Nephron progenitor cell (in vitro differentiated cells): ENCODE results near the gene CT47C1.
"Not testable (repeated sequence)": the region's sequence is repeated elsewhere in the genome, so short reads cannot be mapped to it uniquely, and the experiment has no call there.

Source experiments
- DNase-seq: peaks from one replicate; pipeline ENCODE4 v3.0.0; 2021
- H3K27ac Mint-ChIP-seq: 2 replicates; pipeline ENCODE4 v1.8.0; 2021; ENCODE audit warnings: mild to moderate bottlenecking, moderate library complexity, mixed read lengths
- H3K27me3 Mint-ChIP-seq: 2 replicates; pipeline ENCODE4 v1.8.0; 2021; ENCODE audit warnings: mild to moderate bottlenecking, low read depth, mixed read lengths; ENCODE audit not compliant: poor library complexity
- H3K36me3 Mint-ChIP-seq: 2 replicates; pipeline ENCODE4 v1.8.0; 2021; ENCODE audit warnings: low read depth, mixed read lengths
- H3K4me1 Mint-ChIP-seq: 2 replicates; pipeline ENCODE4 v1.8.0; 2021; ENCODE audit warnings: mixed read lengths
- H3K4me3 Mint-ChIP-seq: 2 replicates; pipeline ENCODE4 v1.8.0; 2021; ENCODE audit warnings: mild to moderate bottlenecking, moderate library complexity, mixed read lengths
- H3K9me3 Mint-ChIP-seq: 2 replicates; pipeline ENCODE4 v1.8.0; 2021; ENCODE audit warnings: mild to moderate bottlenecking, moderate library complexity, mixed read lengths
- TF ChIP-seq, protein P1 (sequence below): fragments of 200-600 bp; sonication (generic); IDR thresholded peaks from 2 replicates; pipeline ENCODE4 v1.5.0; 2021; ENCODE audit warnings: antibody characterized with exemption

The CT47C1 gene

DNA sequence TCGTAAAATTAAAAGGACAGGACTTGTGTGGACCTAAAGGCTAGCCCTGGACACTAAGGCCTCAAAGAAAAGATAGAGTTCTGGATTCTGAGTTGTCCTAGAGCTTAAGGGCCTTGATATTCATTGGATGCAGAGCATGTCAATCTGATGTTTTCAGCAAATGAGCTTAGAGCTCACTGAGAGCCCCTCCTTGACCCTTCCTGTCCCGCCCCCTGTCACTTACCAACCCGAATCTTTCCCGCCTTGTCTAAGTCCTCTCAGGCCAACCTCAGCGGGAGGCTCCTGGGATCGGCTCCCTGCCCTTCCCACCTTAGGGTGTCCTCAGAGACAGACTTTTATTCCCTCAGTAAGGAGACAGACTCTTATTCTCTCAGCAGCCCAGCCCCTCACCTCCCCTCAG lies at the start of gene CT47C1:
TSS of gene CT47C1 (plus strand) at position 250 of the 400 bp plus-strand sequence. CDS start 233 bp downstream, outside the sequence.
- Mint-ChIP-seq H3K36me3 (no peaks in the 10 kb centered on the region), H3K27me3 (peaks cover 7% of the 10 kb centered on the region), H3K4me3 (no peak within 1 kb of the TSS), H3K4me1 (no peaks in the 10 kb centered on the region), H3K9me3 (peaks cover 30% of the 10 kb centered on the region), H3K27ac (no peak within 1 kb of the TSS)
- no peak for DNase-seq
- TF ChIP-seq, protein P1, sequence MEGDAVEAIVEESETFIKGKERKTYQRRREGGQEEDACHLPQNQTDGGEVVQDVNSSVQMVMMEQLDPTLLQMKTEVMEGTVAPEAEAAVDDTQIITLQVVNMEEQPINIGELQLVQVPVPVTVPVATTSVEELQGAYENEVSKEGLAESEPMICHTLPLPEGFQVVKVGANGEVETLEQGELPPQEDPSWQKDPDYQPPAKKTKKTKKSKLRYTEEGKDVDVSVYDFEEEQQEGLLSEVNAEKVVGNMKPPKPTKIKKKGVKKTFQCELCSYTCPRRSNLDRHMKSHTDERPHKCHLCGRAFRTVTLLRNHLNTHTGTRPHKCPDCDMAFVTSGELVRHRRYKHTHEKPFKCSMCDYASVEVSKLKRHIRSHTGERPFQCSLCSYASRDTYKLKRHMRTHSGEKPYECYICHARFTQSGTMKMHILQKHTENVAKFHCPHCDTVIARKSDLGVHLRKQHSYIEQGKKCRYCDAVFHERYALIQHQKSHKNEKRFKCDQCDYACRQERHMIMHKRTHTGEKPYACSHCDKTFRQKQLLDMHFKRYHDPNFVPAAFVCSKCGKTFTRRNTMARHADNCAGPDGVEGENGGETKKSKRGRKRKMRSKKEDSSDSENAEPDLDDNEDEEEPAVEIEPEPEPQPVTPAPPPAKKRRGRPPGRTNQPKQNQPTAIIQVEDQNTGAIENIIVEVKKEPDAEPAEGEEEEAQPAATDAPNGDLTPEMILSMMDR: no peak

DNA sequence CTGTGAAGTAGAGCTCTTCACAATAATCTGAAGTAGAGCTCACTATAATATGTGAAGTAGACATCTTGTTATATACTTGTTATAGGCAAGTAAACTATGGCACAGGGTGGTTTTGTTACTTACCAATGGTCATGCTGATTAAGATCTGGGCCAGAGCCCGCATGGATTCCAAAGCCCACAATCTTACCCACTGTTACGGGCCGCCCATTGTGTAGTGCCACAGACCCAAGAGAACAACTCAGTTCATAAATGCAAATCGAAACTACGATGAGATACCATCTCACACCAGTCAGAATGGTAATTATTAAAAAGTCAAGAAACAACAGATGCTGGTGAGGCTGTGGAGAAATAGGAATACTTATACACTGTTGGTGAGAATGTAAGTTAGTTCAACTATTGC lies 46.9 kb upstream of the CT47C1 start:
- no peaks in the 10 kb centered on the region for H3K36me3 Mint-ChIP-seq
- H3K4me1 Mint-ChIP-seq: no peaks in the 10 kb centered on the region
- peaks cover 54% of the 10 kb centered on the region for H3K9me3 Mint-ChIP-seq
- H3K27me3 Mint-ChIP-seq: no peaks in the 10 kb centered on the region
- DNase-seq: no peak
- TF ChIP-seq, protein P1: no peak
- no peak overlapping the region for H3K4me3 Mint-ChIP-seq
- H3K27ac Mint-ChIP-seq: no peak overlapping the region

DNA sequence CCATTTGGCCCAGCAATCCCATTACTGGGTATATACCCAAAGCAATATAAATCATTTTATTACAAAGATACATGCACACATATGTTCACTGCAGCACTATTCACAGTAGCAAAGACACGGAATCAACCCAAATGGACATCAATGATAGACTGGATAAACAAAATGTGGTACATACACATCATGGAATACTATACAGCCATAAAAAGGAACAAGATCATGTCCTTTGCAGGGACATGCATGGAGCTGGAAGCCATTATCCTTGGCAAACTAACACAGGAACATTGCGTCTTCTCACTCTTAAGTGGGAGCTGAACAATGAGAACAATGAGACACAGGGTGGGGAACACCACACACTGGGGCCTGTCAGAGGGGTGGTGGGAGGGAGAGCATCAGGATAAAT lies 46.4 kb upstream of the CT47C1 start:
- H3K4me1 Mint-ChIP-seq, H3K4me3 Mint-ChIP-seq, H3K27ac Mint-ChIP-seq, DNase-seq, H3K27me3 Mint-ChIP-seq, H3K36me3 Mint-ChIP-seq: not testable (repeated sequence)
- peaks cover 55% of the 10 kb centered on the region for H3K9me3 Mint-ChIP-seq

DNA sequence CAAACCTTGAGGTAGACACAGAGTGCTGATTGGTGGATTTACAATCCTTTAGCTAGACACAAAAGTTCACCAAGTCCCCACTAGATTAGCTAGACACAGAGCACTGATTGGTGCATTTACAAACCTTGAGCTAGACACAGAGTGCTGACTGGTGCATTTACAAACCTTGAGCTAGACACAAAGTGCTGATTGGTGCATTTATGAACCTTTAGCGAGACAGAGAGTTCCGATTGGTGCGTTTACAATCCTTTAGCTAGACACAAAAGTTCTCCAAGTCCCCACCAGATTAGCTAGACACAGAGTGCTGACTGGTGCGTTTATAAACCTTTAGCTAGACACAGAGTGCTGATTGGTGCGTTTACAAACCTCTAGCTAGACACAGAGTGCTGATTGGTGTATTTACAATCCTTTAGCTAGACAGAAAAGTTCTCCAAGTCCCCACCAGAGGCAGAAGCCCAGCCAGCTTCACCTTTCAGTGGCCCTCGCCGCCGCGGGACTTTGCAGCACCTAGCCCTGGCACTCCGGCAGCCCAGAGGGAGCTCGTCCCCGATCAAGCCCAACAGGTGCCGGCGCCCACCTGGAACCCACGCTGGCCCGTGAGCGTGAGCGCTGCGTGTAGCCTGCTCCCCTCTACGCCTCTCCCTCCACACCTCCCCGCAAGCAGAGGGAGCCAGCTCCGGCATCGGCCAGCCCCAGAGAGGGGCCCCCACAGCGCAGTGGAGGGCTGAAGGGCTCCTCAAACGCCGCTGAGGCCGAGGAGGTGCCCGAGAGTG lies 44.6 kb upstream of the CT47C1 start:
- H3K9me3 Mint-ChIP-seq: peaks cover 72% of the 10 kb centered on the region
- H3K4me3 Mint-ChIP-seq, DNase-seq, H3K27ac Mint-ChIP-seq, H3K36me3 Mint-ChIP-seq, H3K4me1 Mint-ChIP-seq, H3K27me3 Mint-ChIP-seq: not testable (repeated sequence)

DNA sequence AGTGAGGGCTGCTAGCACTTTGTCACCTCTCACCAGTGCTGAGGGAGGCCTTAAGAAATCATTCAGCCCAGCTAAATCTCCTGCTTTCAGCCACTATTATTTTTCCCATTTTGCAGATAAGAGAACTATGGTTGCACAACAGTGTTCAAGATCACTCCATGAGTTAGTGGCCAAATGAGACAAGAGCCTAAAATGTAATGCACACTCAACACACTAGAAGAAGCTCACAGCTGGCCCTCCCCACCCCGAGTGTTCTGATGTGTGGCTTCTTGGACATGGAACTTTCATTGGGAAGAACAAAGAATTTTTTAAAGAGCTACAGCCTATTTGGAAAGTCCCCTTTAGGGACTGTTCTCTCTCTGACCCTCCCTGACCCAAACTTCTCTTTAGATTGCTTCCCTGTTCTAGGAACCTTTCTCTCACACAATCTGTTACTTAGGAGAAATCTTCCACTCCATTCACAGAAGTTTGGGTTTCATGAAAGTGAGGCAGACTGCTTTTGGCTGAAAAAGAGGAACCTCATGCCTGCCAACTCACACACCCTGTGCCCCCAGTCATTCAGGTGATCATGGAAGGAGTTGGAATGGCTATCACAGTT lies 44.0 kb upstream of the CT47C1 start:
- TF ChIP-seq, protein P1: no peak
- Mint-ChIP-seq H3K9me3 (peaks cover 79% of the 10 kb centered on the region), H3K27me3 (no peaks in the 10 kb centered on the region), H3K4me3 (no peak overlapping the region), H3K36me3 (peaks cover under 1% of the 10 kb centered on the region), H3K27ac (no peak overlapping the region), H3K4me1 (no peaks in the 10 kb centered on the region)
- no peak for DNase-seq

DNA sequence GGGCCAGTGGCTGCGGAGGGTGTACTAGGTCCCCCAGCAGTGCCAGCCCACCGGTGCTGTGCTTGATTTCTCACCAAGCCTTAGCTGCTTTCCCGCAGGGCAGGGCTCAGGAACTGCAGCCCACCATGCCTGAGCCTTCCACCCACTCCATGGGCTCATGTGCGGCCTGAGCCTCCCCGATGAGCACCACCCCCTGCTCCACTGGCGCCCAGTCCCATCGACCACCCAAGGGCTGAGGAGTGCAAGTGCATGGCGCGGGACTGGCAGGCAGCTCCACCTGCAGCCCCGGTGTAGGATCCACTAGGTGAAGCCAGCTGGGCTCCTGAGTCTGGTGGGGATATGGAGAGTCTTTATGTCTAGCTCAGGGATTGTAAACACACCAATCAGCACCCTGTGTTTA lies 43.1 kb upstream of the CT47C1 start:
- H3K9me3 Mint-ChIP-seq: peaks cover 80% of the 10 kb centered on the region
- not testable (repeated sequence) for H3K4me3 Mint-ChIP-seq, DNase-seq, H3K4me1 Mint-ChIP-seq, H3K36me3 Mint-ChIP-seq, H3K27me3 Mint-ChIP-seq, H3K27ac Mint-ChIP-seq

DNA sequence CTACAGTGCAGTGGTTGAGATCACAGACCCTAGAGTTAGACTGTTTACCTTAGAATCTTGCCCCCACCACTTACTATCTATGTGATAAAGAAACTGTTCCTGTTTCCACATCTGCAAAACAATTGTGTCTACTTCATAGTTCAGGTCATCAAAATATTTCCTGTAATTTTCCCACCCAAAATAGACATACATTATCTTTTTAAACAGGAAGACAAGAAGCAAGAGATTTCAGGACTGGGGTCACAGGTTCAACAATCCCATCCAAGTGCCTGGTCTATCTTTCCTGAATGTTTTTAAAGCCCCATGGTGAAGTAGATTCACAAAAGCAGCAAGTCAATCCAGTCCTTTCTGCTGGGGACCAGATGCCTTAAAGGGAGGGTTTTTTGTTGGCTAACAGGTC lies 41.8 kb upstream of the CT47C1 start:
- Mint-ChIP-seq H3K27me3 (no peaks in the 10 kb centered on the region), H3K4me1 (no peaks in the 10 kb centered on the region), H3K27ac (no peak overlapping the region), H3K9me3 (peaks cover 76% of the 10 kb centered on the region), H3K4me3 (no peak overlapping the region), H3K36me3 (peaks cover 5% of the 10 kb centered on the region)
- no peak for DNase-seq
- TF ChIP-seq, protein P1: no peak
